HCT116 (cell line): ENCODE measurements around the gene TAF10. TPM values are rescaled to one million over a fixed set of nuclear protein-coding genes. Genes with fewer than 3 reads are reported as not detected.

Experiments
- ATAC-seq: fragments of 200-7000 bp; cut with Tn5 transposase; 2 replicates; pipeline ENCODE4 v1.9.1; 2020; ENCODE audit warnings: mild to moderate bottlenecking, moderate library complexity
- BruUV-seq: library from RNA; stranded (reverse); fragments of 400-500 nt; replicated peaks from 2 replicates; lab custom pipeline; 2021; lab: Mats Ljungman, UMichigan
- CTCF ChIA-PET: fragments of 300-600 bp; sonication (Branson Sonifier 250); formaldehyde crosslinking; loops from one replicate; lab custom pipeline; 2021; ENCODE audit warnings: antibody characterized with exemption; lab: Charles Lee
- POLR2A ChIA-PET: fragments of 300-600, 350-600 bp; sonication (Branson Sonifier 250); formaldehyde crosslinking; loops from one replicate; lab custom pipeline; 2021; ENCODE audit warnings: antibody characterized with exemption; lab: Charles Lee
- RAD21 ChIA-PET, 2 experiments: fragments of 300-600 bp; sonication (Branson Sonifier 250); formaldehyde crosslinking; loops; one replicate each; lab custom pipeline; 2023; ENCODE audit warnings: low total read pairs in 2 of 2; ENCODE audit not compliant: uncharacterized antibody in 2 of 2, unreplicated experiment in 2 of 2, low non-redundant PET in 1 of 2; lab: Charles Lee
- DNase-seq: peaks from one replicate; pipeline ENCODE4 v3.0.0-alpha.2; 2010; ENCODE audit warnings: low read depth, low spot score
- H2AFZ ChIP-seq: fragments of 200-600 bp; shearing (Covaris generic), sonication (generic); 2 replicates; pipeline ENCODE4 v1.6.1; 2017; ENCODE audit warnings: low read depth, mixed run types, mixed read lengths, antibody characterized with exemption, low read length; ENCODE audit not compliant: poor library complexity, severe bottlenecking
- H3K27ac ChIP-seq: 2 replicates; pipeline ENCODE4 v1.5.1; 2012; ENCODE audit warnings: low read depth, low read length
- H3K27me3 ChIP-seq: fragments of 200-600 bp; sonication (generic); 2 replicates; pipeline ENCODE4 v1.6.1; 2016; ENCODE audit warnings: mixed run types, low read length, mixed read lengths; ENCODE audit not compliant: insufficient read depth
- H3K36me3 ChIP-seq, 2 experiments: fragments of 200-500 bp in 1 of 2; fragments of 200-600 bp in 1 of 2; sonication (Bioruptor generic) in 1 of 2; sonication (generic) in 1 of 2; 2 replicates each; pipeline versions ENCODE4 v1.5.1 to v1.6.1; 2014 to 2016; ENCODE audit warnings: low read length in 2 of 2, inconsistent platforms in 1 of 2, mixed read lengths in 1 of 2, mixed run types in 1 of 2; ENCODE audit not compliant: insufficient read depth in 2 of 2, control insufficient read depth in 1 of 2
- H3K4me1 ChIP-seq, 2 experiments: fragments of 200-600 bp in 1 of 2; sonication (generic) in 1 of 2; 2 replicates each; pipeline versions ENCODE4 v1.5.1 to v1.6.1; 2012 to 2017; ENCODE audit warnings: low read length in 2 of 2, inconsistent platforms in 1 of 2, mild to moderate bottlenecking in 1 of 2, mixed read lengths in 1 of 2, mixed run types in 1 of 2, moderate library complexity in 1 of 2; ENCODE audit not compliant: insufficient read depth in 2 of 2, control insufficient read depth in 1 of 2
- H3K4me2 ChIP-seq: fragments of 200-600 bp; sonication (generic); 2 replicates; pipeline ENCODE4 v1.6.1; 2017; ENCODE audit warnings: mixed run types, low read length, mixed read lengths
- H3K4me3 ChIP-seq, 2 experiments: fragments of 200-600 bp in 1 of 2; sonication (generic) in 1 of 2; replicated peaks in 1 of 2; 2 replicates each; pipeline ENCODE4 v1.5.1; 2011 to 2016; ENCODE audit warnings: low read length in 2 of 2, control low read depth in 1 of 2, low read depth in 1 of 2, mild to moderate bottlenecking in 1 of 2, mixed read lengths in 1 of 2, mixed run types in 1 of 2
- H3K79me2 ChIP-seq: fragments of 200-600 bp; sonication (generic); 2 replicates; pipeline ENCODE4 v1.6.1; 2017; ENCODE audit warnings: mild to moderate bottlenecking, mixed run types, low read length, moderate library complexity, mixed read lengths; ENCODE audit not compliant: insufficient read depth
- H3K9ac ChIP-seq: fragments of 200-600 bp; sonication (generic); 2 replicates; pipeline ENCODE4 v1.6.1; 2016; ENCODE audit warnings: low read length, mixed read lengths
- H3K9me2 ChIP-seq: fragments of 200-600 bp; sonication (generic), shearing (Covaris generic); 2 replicates; pipeline ENCODE4 v1.6.1; 2017; ENCODE audit warnings: mixed run types, mild to moderate bottlenecking, moderate library complexity; ENCODE audit not compliant: insufficient read depth
- H3K9me3 ChIP-seq, 2 experiments: fragments of 200-500 bp in 1 of 2; fragments of 200-600 bp in 1 of 2; sonication (Bioruptor generic) in 1 of 2; sonication (generic) in 1 of 2; 2 replicates each; pipeline ENCODE4 v1.6.1; 2014 to 2017; ENCODE audit warnings: low read length in 2 of 2, mixed read lengths in 2 of 2, inconsistent platforms in 1 of 2, low read depth in 1 of 2, mild to moderate bottlenecking in 1 of 2, mixed run types in 1 of 2, moderate library complexity in 1 of 2; ENCODE audit not compliant: control insufficient read depth in 1 of 2, insufficient read depth in 1 of 2
- H4K20me1 ChIP-seq: fragments of 200-600 bp; sonication (generic), shearing (Covaris generic); 2 replicates; pipeline ENCODE4 v1.6.1; 2017; ENCODE audit warnings: mixed run types, mild to moderate bottlenecking, moderate library complexity; ENCODE audit not compliant: insufficient read depth
- ATF3 ChIP-seq: IDR thresholded peaks from 2 replicates; pipeline ENCODE4 v1.6.1; 2012
- CEBPB ChIP-seq: IDR thresholded peaks from 2 replicates; pipeline ENCODE4 v1.6.1; 2012; ENCODE audit warnings: low read depth
- EGR1 ChIP-seq: IDR thresholded peaks from 2 replicates; pipeline ENCODE4 v1.6.1; 2012; ENCODE audit warnings: low read depth
- EZH2 ChIP-seq: fragments of 200-600 bp; sonication (generic); IDR thresholded peaks from 2 replicates; pipeline ENCODE4 v1.6.1; 2017; ENCODE audit warnings: antibody characterized with exemption, mixed run types
- FOSL1 ChIP-seq: IDR thresholded peaks from 2 replicates; pipeline ENCODE4 v1.6.1; 2012; ENCODE audit warnings: low read depth
- POLR2AphosphoS5 ChIP-seq: IDR thresholded peaks from 2 replicates; pipeline ENCODE4 v1.6.1; 2011; ENCODE audit warnings: mild to moderate bottlenecking, low read depth, low read length, moderate library complexity
- REST ChIP-seq: IDR thresholded peaks from 2 replicates; pipeline ENCODE4 v1.6.1; 2012; ENCODE audit warnings: low read depth
- SIN3A ChIP-seq: IDR thresholded peaks from 2 replicates; pipeline ENCODE4 v1.6.1; 2012; ENCODE audit warnings: low read depth
- SRF ChIP-seq: IDR thresholded peaks from 2 replicates; pipeline ENCODE4 v1.6.1; 2012; ENCODE audit warnings: low read depth
- TCF7L2 ChIP-seq: IDR thresholded peaks from 2 replicates; pipeline ENCODE4 v1.7.0; 2011; ENCODE audit warnings: borderline replicate concordance, inconsistent platforms; ENCODE audit not compliant: insufficient read depth, insufficient read length; ENCODE audit errors: extremely low read depth
- YY1 ChIP-seq: IDR thresholded peaks from 2 replicates; pipeline ENCODE4 v1.6.1; 2011; ENCODE audit warnings: low read length, low read depth, moderate library complexity, mild to moderate bottlenecking; ENCODE audit not compliant: insufficient replicate concordance; ENCODE audit errors: extremely low read depth
- ZNF274 ChIP-seq: fragments of 200-500 bp; sonication (Bioruptor generic); IDR thresholded peaks from 2 replicates; pipeline ENCODE4 v1.6.1; 2014; ENCODE audit warnings: mild to moderate bottlenecking, low read depth, low read length, inconsistent platforms
- intact Hi-C: fragments of 100-400 bp; cut with micrococcal nuclease; formaldehyde crosslinking; loops from 2 replicates; pipeline ENCODE4 v1.10.0; 2022
- total RNA-seq: library from RNA; stranded (reverse); gene quantifications from one replicate; pipeline ENCODE4 v1.2.1, GENCODE V29; 2021; ENCODE audit not compliant: unreplicated experiment
- TF ChIP-seq, protein P1 (sequence below): IDR thresholded peaks from 2 replicates; pipeline ENCODE4 v1.6.1; 2011; ENCODE audit warnings: mild to moderate bottlenecking, low read length, moderate library complexity; ENCODE audit not compliant: insufficient replicate concordance; ENCODE audit errors: extremely low read depth

Gene TAF10
- total RNA-seq, 1 experiment from 2014 or later: 151 TPM

DNA sequence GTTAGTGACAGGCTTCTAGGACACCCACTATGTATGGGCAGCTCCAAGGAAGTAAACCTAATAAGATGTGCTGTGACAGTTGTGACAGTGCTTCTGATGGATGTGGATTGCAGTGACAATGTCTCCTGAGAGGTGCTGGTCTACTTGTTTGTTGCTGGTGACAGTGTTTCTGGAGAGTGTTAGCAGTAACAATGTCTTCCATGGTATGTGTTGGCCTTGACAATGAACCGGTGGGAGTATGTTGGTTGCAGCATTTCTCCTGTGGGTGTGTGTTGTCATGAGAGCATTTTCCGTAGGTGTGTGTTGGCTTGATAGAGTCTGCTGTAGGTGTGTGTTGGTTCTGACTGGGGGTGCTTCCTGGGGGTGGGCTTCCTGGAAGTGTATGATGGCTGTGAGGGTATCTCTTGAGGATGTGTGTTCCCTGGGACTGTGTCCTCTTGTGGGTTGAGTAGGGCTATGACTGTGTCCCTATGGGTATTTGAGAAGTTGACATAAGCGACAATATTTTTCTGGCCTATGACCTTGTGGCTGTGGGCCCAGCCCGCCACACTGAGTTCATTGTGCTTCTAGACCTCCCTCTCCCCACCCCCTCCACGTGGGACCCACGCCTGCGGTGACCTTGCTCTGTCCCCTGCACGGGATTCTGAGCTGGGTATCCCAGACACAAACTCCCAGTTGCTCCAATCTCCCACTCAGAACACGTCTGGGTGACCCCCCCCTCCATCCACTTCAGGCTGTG is 42.4 kb upstream of the TAF10 start:
- no TSS peak for BruUV-seq
- Histone ChIP-seq H3K4me3 (no peak overlapping the region), H3K79me2 (no peaks in the 10 kb centered on the region), H3K9ac (no peak overlapping the region), H3K4me2 (no peak overlapping the region), H3K27me3 (peaks cover 28% of the 10 kb centered on the region; the same call in 1 of the 2 replicates), H2AFZ (no peak overlapping the region), H4K20me1 (no peaks in the 10 kb centered on the region), H3K4me1 (peaks cover 0 to 7% of the 10 kb centered on the region in 2 experiments; a peak in 2 of 4 replicates), H3K36me3 (no peaks in the 10 kb centered on the region), H3K9me3 (no peaks in the 10 kb centered on the region), H3K9me2 (no peaks in the 10 kb centered on the region), H3K27ac (no peak overlapping the region)
- no peak for ATAC-seq
- no peak for DNase-seq
- ChIA-PET CTCF (no interaction called here), POLR2A (no interaction called here), RAD21 (no interaction called here)
- TF ChIP-seq SRF: no peak
- TF ChIP-seq EZH2: no peak
- no peak for TF ChIP-seq ATF3
- no peak for TF ChIP-seq YY1
- no peak for TF ChIP-seq ZNF274
- intact Hi-C loops: no loop called here

- ChIA-PET CTCF (no interaction called here), POLR2A (no interaction called here), RAD21 (no interaction called here)
- Histone ChIP-seq H3K27me3 (peaks cover 34% of the 10 kb centered on the region; the same call in 1 of the 2 replicates), H4K20me1 (no peaks in the 10 kb centered on the region), H3K9me2 (no peaks in the 10 kb centered on the region), H3K9me3 (no peaks in the 10 kb centered on the region), H3K79me2 (no peaks in the 10 kb centered on the region), H3K36me3 (no peaks in the 10 kb centered on the region), H3K27ac (no peak overlapping the region), H2AFZ (no peak overlapping the region), H3K4me3 (no peak overlapping the region), H3K4me2 (no peak overlapping the region), H3K9ac (no peak overlapping the region), H3K4me1 (peaks cover 0 to 7% of the 10 kb centered on the region in 2 experiments; a peak in 2 of 4 replicates)
- DNase-seq (no peak), ATAC-seq (no peak)
- BruUV-seq: no TSS peak
- intact Hi-C loops: no loop called here
- TF ChIP-seq EZH2 (no peak), SRF (no peak), REST (no peak), EGR1 (no peak), TCF7L2 (no peak), POLR2AphosphoS5 (no peak), CEBPB (no peak), SIN3A (no peak), YY1 (no peak), FOSL1 (no peak), ZNF274 (no peak)
- TF ChIP-seq, protein P1, sequence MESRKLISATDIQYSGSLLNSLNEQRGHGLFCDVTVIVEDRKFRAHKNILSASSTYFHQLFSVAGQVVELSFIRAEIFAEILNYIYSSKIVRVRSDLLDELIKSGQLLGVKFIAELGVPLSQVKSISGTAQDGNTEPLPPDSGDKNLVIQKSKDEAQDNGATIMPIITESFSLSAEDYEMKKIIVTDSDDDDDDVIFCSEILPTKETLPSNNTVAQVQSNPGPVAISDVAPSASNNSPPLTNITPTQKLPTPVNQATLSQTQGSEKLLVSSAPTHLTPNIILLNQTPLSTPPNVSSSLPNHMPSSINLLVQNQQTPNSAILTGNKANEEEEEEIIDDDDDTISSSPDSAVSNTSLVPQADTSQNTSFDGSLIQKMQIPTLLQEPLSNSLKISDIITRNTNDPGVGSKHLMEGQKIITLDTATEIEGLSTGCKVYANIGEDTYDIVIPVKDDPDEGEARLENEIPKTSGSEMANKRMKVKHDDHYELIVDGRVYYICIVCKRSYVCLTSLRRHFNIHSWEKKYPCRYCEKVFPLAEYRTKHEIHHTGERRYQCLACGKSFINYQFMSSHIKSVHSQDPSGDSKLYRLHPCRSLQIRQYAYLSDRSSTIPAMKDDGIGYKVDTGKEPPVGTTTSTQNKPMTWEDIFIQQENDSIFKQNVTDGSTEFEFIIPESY: no peak
Observed at GRCh38 chr11:6653656-6654055, 41.6 kb upstream of the TAF10 start.
